ENCODE measurements around the gene MYH6. TPM values are rescaled to one million over a fixed set of nuclear protein-coding genes. Genes with fewer than 3 reads are reported as not detected.

Gene MYH6
- total RNA-seq, 1 donor from 2014 or later: not detected

- H3K4me3 ChIP-seq (ENCODE audit: low read depth, low read length): peak overlapping the region; percentile 64
- peak; percentile 21 for TF ChIP-seq CTCF (conservative IDR thresholded peaks at IDR 0.05; ENCODE audit: low read depth, low read length)
- no peak for DNase-seq (ENCODE audit: low read depth)
Observed at GRCh38 chr14:23351681-23352505, 56.2 kb downstream of the MYH6 start.

GRCh38 chr14:23349156-23349845, 58.8 kb downstream of the MYH6 start:
- TF ChIP-seq CTCF (conservative IDR thresholded peaks at IDR 0.05; ENCODE audit: low read depth, low read length): no peak
- DNase-seq (ENCODE audit: low read depth): no peak
- no peak overlapping the region for H3K4me3 ChIP-seq (ENCODE audit: low read depth, low read length)

GRCh38 chr14:23348297-23348655, 59.8 kb downstream of the MYH6 start:
- H3K4me3 ChIP-seq (ENCODE audit: low read depth, low read length): no peak overlapping the region
- no peak for TF ChIP-seq CTCF (conservative IDR thresholded peaks at IDR 0.05; ENCODE audit: low read depth, low read length)
- DNase-seq (ENCODE audit: low read depth): no peak

GRCh38 chr14:23347406-23348296, 60.4 kb downstream of the MYH6 start:
- DNase-seq (ENCODE audit: low read depth): no peak
- H3K4me3 ChIP-seq (ENCODE audit: low read depth, low read length): no peak overlapping the region
- no peak for TF ChIP-seq CTCF (conservative IDR thresholded peaks at IDR 0.05; ENCODE audit: low read depth, low read length)

GRCh38 chr14:23346693-23347405, 61.2 kb downstream of the MYH6 start:
- TF ChIP-seq CTCF (conservative IDR thresholded peaks at IDR 0.05; ENCODE audit: low read depth, low read length): no peak
- DNase-seq (ENCODE audit: low read depth): no peak
- no peak overlapping the region for H3K4me3 ChIP-seq (ENCODE audit: low read depth, low read length)

- DNase-seq (ENCODE audit: low read depth): no peak
- no peak overlapping the region for H3K4me3 ChIP-seq (ENCODE audit: low read depth, low read length)
- TF ChIP-seq CTCF (conservative IDR thresholded peaks at IDR 0.05; ENCODE audit: low read depth, low read length): no peak
Observed at GRCh38 chr14:23345987-23346692, 61.9 kb downstream of the MYH6 start.
